IPS-18a (cell line): Measurements from ENCODE around the gene GDF7.

Experiments used
- H3K27ac ChIP-seq: one replicate; pipeline ENCODE4 v1.5.1; 2013; ENCODE audit warnings: low read length
- H3K27me3 ChIP-seq: one replicate; pipeline ENCODE4 v1.6.1; 2013; ENCODE audit warnings: mild to moderate bottlenecking, low read length; ENCODE audit not compliant: control insufficient read depth, insufficient read depth
- H3K36me3 ChIP-seq: one replicate; pipeline ENCODE4 v1.6.1; 2013; ENCODE audit warnings: low read depth, low read length; ENCODE audit not compliant: control insufficient read depth
- H3K4me1 ChIP-seq: one replicate; pipeline ENCODE4 v1.6.1; 2013; ENCODE audit warnings: low read depth, low read length; ENCODE audit not compliant: control insufficient read depth
- H3K4me3 ChIP-seq: one replicate; pipeline ENCODE4 v1.5.1; 2013; ENCODE audit warnings: low read length
- H3K9ac ChIP-seq: one replicate; pipeline ENCODE4 v1.6.1; 2013; ENCODE audit warnings: mild to moderate bottlenecking, low read length, moderate library complexity
- H3K9me3 ChIP-seq: one replicate; pipeline ENCODE4 v1.6.1; 2013; ENCODE audit warnings: low read depth, low read length; ENCODE audit not compliant: control insufficient read depth

Gene GDF7

GRCh38 chr2:20684581-20685063 is 17.7 kb downstream of the GDF7 start:
- H3K27ac ChIP-seq = no peak overlapping the region
- H3K4me1 ChIP-seq = no peaks in the 10 kb centered on the region
- H3K36me3 ChIP-seq = peaks cover 10% of the 10 kb centered on the region
- H3K4me3 ChIP-seq = no peak overlapping the region
- H3K9ac ChIP-seq = no peak overlapping the region
- H3K9me3 ChIP-seq = no peaks in the 10 kb centered on the region
- no peaks in the 10 kb centered on the region for H3K27me3 ChIP-seq

- Histone ChIP-seq H3K27ac (no peak overlapping the region), H3K9ac (no peak overlapping the region), H3K27me3 (no peaks in the 10 kb centered on the region), H3K4me1 (no peaks in the 10 kb centered on the region), H3K4me3 (no peak overlapping the region), H3K9me3 (no peaks in the 10 kb centered on the region), H3K36me3 (peaks cover 10% of the 10 kb centered on the region)
Measured at GRCh38 chr2:20687260-20687832, 20.4 kb downstream of the GDF7 start.

DNA sequence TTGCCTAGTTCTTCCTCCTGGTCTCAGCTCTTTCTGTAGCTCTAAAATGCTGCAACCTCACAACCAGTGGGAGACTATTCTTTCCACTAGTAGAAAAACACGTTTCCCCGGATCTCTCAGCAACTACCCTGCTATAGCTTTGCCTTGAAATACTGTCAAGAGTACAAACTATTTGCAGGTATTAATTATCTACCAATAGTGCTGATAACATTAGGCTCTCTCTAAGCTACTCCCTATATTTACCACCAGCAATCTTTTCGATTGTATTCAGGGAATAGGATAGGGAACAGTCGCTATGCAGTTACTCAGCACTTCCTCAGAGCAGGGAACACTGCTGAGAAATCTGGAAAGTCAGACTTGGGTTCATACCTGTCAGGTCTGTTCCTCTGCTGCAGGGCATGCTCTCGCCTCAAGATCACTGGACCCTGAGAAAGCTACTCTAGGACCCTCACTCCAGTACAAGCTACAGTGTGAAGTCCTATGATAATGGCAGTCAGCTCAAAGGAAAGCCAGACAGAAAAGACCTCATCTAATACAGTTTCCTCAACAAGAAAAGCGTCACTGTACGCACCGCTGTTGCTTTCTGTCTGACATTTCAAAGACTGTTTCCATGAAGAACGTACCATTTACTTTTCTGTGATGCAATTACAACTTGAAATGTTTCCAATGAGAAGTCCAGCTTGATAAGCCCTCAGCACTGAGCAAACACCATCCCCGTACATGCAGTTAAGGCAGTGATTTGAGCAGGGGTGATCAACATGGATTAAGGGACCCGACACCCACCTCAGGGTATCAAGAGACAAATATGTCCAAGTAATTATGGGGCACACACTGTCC is 22.7 kb downstream of the GDF7 start:
- Histone ChIP-seq H3K27me3 (no peaks in the 10 kb centered on the region), H3K27ac (no peak overlapping the region), H3K36me3 (peaks cover 10% of the 10 kb centered on the region), H3K9ac (no peak overlapping the region), H3K4me3 (no peak overlapping the region), H3K4me1 (no peaks in the 10 kb centered on the region), H3K9me3 (no peaks in the 10 kb centered on the region)

DNA sequence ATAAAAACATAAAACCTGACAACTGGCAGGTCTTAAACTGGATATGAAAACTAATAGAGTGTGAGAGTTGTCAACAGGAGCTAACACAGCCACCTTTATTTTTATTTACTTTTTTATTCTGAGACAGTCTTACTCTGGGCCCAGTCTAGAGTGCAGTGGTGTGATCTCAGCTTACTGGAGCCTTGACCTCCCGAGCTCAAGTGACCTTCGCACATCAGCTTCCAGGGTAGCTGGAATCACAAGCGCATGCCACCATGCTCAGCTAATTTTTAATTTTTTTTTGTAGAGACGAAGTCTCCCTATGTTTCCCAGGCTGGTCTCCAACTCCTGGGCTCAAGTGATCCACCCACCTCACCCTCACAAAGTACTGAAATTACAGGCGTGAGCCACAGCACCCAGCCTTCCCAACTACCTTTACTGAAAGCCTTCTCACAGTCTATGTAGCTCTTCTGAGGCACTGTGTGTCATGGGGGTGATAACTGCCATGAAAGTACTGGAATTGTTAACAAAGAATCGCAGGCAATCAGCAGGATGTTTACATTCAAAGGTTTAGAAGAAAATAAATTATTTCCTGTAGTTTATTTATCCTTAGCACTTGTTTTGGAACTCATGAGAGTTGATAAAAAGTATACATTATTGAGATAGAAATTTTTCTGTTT is 24.3 kb downstream of the GDF7 start:
- Histone ChIP-seq H3K9me3 (no peaks in the 10 kb centered on the region), H3K27me3 (no peaks in the 10 kb centered on the region), H3K27ac (no peak overlapping the region), H3K36me3 (peaks cover 7% of the 10 kb centered on the region), H3K4me3 (no peak overlapping the region), H3K4me1 (no peaks in the 10 kb centered on the region), H3K9ac (no peak overlapping the region)

DNA sequence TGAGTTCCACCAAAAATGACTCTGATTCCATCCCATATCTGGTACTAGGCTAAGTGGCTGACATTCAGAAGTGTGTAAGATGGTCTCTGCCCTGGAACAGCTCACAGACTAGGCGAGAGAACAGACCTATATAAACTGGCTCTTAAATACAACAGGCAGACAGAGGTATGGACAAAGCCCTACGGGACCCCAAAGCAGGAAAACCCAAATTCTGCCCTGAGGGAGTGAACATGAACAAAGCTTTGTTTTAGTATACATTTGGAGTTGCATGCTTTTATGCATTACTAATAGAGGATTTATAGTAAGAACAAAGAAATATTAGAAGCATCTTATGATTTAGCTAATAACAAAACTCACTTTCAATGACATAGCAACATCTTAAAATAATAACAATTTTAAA is 25.1 kb downstream of the GDF7 start:
- no peak overlapping the region for H3K4me3 ChIP-seq
- H3K36me3 ChIP-seq = peaks cover 5% of the 10 kb centered on the region
- no peaks in the 10 kb centered on the region for H3K4me1 ChIP-seq
- no peaks in the 10 kb centered on the region for H3K27me3 ChIP-seq
- no peaks in the 10 kb centered on the region for H3K9me3 ChIP-seq
- no peak overlapping the region for H3K9ac ChIP-seq
- no peak overlapping the region for H3K27ac ChIP-seq

DNA sequence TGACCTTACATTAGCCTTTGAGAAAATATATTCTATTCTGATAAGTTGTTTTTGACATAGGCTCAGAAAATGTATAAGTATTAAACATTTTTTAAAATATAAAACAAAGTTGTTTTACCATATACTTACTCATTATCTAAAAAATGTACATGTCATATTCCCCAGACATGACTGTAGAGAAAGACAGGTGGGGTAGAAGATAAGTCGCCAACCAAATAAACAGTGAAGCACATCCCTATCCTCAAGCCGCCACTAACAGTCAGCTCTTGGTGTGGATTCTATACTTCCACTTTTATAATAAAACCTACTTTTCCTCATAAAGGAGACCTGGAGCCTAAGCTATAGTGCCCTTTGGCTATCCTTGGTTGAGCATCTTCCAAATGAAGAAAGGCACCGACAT is 26.4 kb downstream of the GDF7 start:
- no peak overlapping the region for H3K9ac ChIP-seq
- no peaks in the 10 kb centered on the region for H3K27me3 ChIP-seq
- no peak overlapping the region for H3K4me3 ChIP-seq
- H3K4me1 ChIP-seq = no peaks in the 10 kb centered on the region
- H3K36me3 ChIP-seq = peaks cover 5% of the 10 kb centered on the region
- no peaks in the 10 kb centered on the region for H3K9me3 ChIP-seq
- H3K27ac ChIP-seq = no peak overlapping the region

DNA sequence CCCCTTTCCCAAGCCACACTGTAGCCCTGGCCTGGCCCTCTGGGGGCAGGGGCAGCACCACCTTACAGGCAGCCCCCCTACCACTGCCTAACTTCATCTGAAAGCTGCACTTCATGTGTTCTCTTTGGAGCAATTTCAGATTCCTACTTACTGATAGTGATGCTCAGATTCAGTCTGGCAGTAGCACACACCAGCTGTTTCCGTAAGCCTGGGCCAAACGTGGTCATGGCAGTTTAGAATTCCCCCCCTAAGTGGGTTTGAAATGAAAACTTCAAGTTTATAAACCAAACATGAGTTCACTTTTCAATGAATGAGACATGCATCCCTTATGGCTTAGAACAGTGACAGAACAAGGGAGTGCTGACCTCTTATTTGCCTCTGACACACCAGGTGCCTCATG is 29.4 kb downstream of the GDF7 start:
- H3K27ac ChIP-seq = no peak overlapping the region
- no peaks in the 10 kb centered on the region for H3K4me1 ChIP-seq
- no peak overlapping the region for H3K9ac ChIP-seq
- H3K36me3 ChIP-seq = peaks cover 5% of the 10 kb centered on the region
- H3K27me3 ChIP-seq = no peaks in the 10 kb centered on the region
- no peaks in the 10 kb centered on the region for H3K9me3 ChIP-seq
- no peak overlapping the region for H3K4me3 ChIP-seq

DNA sequence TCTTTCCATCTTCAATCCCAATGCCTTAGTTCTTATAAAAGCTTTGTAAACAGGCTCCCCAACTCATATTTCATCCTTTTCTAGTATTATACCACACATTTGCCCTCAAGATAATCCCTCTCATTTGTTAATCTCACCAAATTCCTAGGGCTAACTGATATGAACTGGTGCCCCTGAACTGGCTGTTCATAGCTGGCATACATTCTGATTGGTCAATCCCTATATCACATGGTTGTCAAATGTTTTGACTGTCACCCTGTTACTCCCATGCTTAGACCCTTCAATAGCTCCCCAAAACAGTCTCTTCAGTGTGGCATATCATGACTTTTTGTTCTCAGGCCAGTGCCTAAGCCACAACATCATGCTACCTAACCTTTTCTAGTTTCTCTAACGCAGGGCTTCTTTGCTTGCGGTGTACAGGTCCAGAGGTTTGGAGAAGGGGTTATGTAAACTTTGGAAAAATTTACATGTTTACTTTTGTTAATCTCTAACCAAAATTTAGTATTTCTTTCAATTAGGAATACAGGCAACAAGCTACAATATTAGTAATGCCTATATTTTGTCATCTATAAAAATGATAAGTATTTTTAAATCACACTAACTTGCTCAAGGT is 30.5 kb downstream of the GDF7 start:
- H3K4me3 ChIP-seq = no peak overlapping the region
- H3K27ac ChIP-seq = no peak overlapping the region
- H3K9me3 ChIP-seq = no peaks in the 10 kb centered on the region
- no peaks in the 10 kb centered on the region for H3K4me1 ChIP-seq
- no peak overlapping the region for H3K9ac ChIP-seq
- no peaks in the 10 kb centered on the region for H3K27me3 ChIP-seq
- H3K36me3 ChIP-seq = peaks cover 5% of the 10 kb centered on the region

DNA sequence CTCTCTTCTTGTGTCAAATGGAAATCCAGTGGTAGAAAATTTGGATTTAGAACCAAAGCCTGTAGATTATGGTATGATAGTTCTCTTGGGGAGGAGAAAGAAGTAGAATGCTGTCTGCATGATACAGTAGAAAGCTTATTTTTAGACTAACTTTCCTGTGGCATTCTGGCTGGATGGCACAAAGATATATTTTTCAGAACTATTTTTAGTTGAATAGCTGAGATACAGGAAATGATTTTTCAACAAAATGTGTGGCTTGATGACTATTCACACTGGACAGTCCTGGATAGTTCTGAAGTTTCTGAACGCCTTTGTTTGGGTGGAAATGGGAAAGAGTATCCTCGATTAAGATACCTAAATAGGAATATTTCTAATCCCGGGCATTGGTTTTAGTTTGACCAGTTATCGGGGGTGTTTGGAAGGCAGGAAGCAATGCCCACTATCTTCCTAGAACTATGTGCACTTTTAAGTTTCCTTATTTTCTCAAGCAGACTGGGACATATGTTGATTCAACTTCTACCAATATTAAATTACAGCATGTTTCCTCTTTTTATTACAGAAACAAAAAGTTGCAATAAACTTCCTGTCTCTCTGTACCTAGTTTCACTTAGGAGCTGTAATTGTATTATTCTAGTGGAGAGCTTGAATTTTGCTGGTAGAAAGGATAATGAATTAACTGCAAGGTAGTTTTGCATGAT is 32.1 kb downstream of the GDF7 start:
- Histone ChIP-seq H3K4me1 (no peaks in the 10 kb centered on the region), H3K4me3 (no peak overlapping the region), H3K27me3 (no peaks in the 10 kb centered on the region), H3K36me3 (peaks cover 5% of the 10 kb centered on the region), H3K27ac (no peak overlapping the region), H3K9ac (no peak overlapping the region), H3K9me3 (no peaks in the 10 kb centered on the region)

GRCh38 chr2:20702563-20702962 is 35.6 kb downstream of the GDF7 start:
- no peak overlapping the region for H3K9ac ChIP-seq
- H3K4me1 ChIP-seq = no peaks in the 10 kb centered on the region
- no peaks in the 10 kb centered on the region for H3K9me3 ChIP-seq
- H3K27ac ChIP-seq = no peak overlapping the region
- H3K36me3 ChIP-seq = no peaks in the 10 kb centered on the region
- H3K27me3 ChIP-seq = no peaks in the 10 kb centered on the region
- no peak overlapping the region for H3K4me3 ChIP-seq

DNA sequence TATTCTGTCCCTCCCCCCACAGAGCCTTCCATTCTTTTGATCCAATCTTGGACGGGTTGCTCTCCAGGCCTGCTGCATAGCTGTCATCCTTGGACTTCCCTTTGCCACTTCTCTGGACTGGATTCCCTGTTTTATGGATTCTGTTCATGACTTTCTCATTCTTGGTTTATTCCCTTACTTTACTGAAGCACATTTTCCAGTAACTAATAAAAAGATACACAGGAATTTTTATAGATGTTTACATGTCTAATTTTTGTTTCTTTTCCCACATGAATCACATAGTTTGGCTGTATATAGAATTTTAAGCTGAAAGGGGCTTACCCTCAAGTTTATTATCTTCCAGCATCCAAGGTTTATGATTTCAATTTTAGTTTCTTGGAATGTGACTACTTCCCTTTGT is 37.9 kb downstream of the GDF7 start:
- Histone ChIP-seq H3K4me1 (no peaks in the 10 kb centered on the region), H3K27ac (no peak overlapping the region), H3K9me3 (no peaks in the 10 kb centered on the region), H3K27me3 (no peaks in the 10 kb centered on the region), H3K9ac (no peak overlapping the region), H3K36me3 (no peaks in the 10 kb centered on the region), H3K4me3 (no peak overlapping the region)
